Neuronal stem cell (in vitro differentiated cells): ENCODE results near the gene COLEC12.

Experiments
- DNase-seq: peaks from one replicate; pipeline ENCODE4 v3.0.0-alpha.2; 2013; ENCODE audit warnings: low spot score
- H2AFZ ChIP-seq: one replicate; pipeline ENCODE4 v1.6.1; 2013; ENCODE audit warnings: mild to moderate bottlenecking, low read length, inconsistent platforms
- H2AK5ac ChIP-seq: 2 replicates; pipeline ENCODE4 v1.6.1; 2013; ENCODE audit warnings: low read depth, mild to moderate bottlenecking, inconsistent platforms, low read length, moderate library complexity, mixed read lengths
- H2BK120ac ChIP-seq: 2 replicates; pipeline ENCODE4 v1.6.1; 2013; ENCODE audit warnings: low read depth, mild to moderate bottlenecking, inconsistent platforms, low read length, moderate library complexity, mixed read lengths
- H2BK12ac ChIP-seq: one replicate; pipeline ENCODE4 v1.6.1; 2013; ENCODE audit warnings: low read length, inconsistent platforms
- H2BK15ac ChIP-seq: 2 replicates; pipeline ENCODE4 v1.6.1; 2013; ENCODE audit warnings: mild to moderate bottlenecking, low read length, inconsistent platforms, mixed read lengths
- H2BK5ac ChIP-seq: one replicate; pipeline ENCODE4 v1.6.1; 2013; ENCODE audit warnings: inconsistent platforms, mild to moderate bottlenecking, low read length, moderate library complexity
- H3K14ac ChIP-seq: one replicate; pipeline ENCODE4 v1.6.1; 2013; ENCODE audit warnings: low read length, inconsistent platforms
- H3K18ac ChIP-seq: 2 replicates; pipeline ENCODE4 v1.6.1; 2013; ENCODE audit warnings: low read length, inconsistent platforms
- H3K23ac ChIP-seq: 2 replicates; pipeline ENCODE4 v1.6.1; 2013; ENCODE audit warnings: low read depth, mild to moderate bottlenecking, mixed read lengths, low read length, inconsistent platforms; ENCODE audit not compliant: poor library complexity
- H3K27ac ChIP-seq: replicated peaks from 3 replicates; pipeline ENCODE4 v1.5.1; 2013; ENCODE audit warnings: low read length, inconsistent platforms
- H3K27me3 ChIP-seq, 3 experiments: 2 replicates each; pipeline ENCODE4 v1.6.1; 2013; ENCODE audit warnings: low read length in 3 of 3, mild to moderate bottlenecking in 2 of 3, inconsistent platforms in 1 of 3, low read depth in 1 of 3, mixed read lengths in 1 of 3, moderate library complexity in 1 of 3; ENCODE audit not compliant: control insufficient read depth in 3 of 3, insufficient read depth in 3 of 3
- H3K36me3 ChIP-seq, 2 donors: replicated peaks in 1 of 2; 2 replicates each; pipeline ENCODE4 v1.6.1; 2013; ENCODE audit warnings: low read length in 2 of 2; ENCODE audit not compliant: control insufficient read depth in 2 of 2, insufficient read depth in 2 of 2
- H3K4ac ChIP-seq: 2 replicates; pipeline ENCODE4 v1.6.1; 2013; ENCODE audit warnings: inconsistent platforms, mild to moderate bottlenecking, low read length, moderate library complexity
- H3K4me1 ChIP-seq, 2 donors: 1 replicate in 1 of 2; 2 replicates in 1 of 2; pipeline ENCODE4 v1.6.1; 2013; ENCODE audit warnings: low read length in 2 of 2, low read depth in 1 of 2; ENCODE audit not compliant: control insufficient read depth in 2 of 2, insufficient read depth in 1 of 2
- H3K4me2 ChIP-seq: one replicate; pipeline ENCODE4 v1.6.1; 2013; ENCODE audit warnings: mild to moderate bottlenecking, low read length, inconsistent platforms; ENCODE audit not compliant: insufficient read depth, poor library complexity, severe bottlenecking
- H3K4me3 ChIP-seq, 2 donors: 2 replicates each; pipeline ENCODE4 v1.5.1; 2013; ENCODE audit warnings: low read length in 2 of 2, mild to moderate bottlenecking in 2 of 2, inconsistent platforms in 1 of 2, moderate library complexity in 1 of 2
- H3K79me1 ChIP-seq: one replicate; pipeline ENCODE4 v1.6.1; 2013; ENCODE audit warnings: low read depth, mild to moderate bottlenecking, inconsistent platforms, low read length, moderate library complexity
- H3K9ac ChIP-seq: one replicate; pipeline ENCODE4 v1.6.1; 2013; ENCODE audit warnings: mild to moderate bottlenecking, low read depth, low read length, inconsistent platforms; ENCODE audit not compliant: poor library complexity
- H3K9me3 ChIP-seq, 2 donors: replicated peaks in 1 of 2; 2 replicates each; pipeline versions ENCODE3 to v1.6.1; 2013; ENCODE audit warnings: low read length in 2 of 2, mild to moderate bottlenecking in 2 of 2, inconsistent platforms in 1 of 2, low read depth in 1 of 2, mixed read lengths in 1 of 2, moderate library complexity in 1 of 2; ENCODE audit not compliant: control insufficient read depth in 2 of 2, insufficient read depth in 1 of 2
- H4K8ac ChIP-seq: one replicate; pipeline ENCODE4 v1.6.1; 2013; ENCODE audit warnings: low read depth, mild to moderate bottlenecking, inconsistent platforms, low read length, moderate library complexity
- H4K91ac ChIP-seq: one replicate; pipeline ENCODE4 v1.6.1; 2013; ENCODE audit warnings: low read length, low read depth, mild to moderate bottlenecking, inconsistent platforms; ENCODE audit not compliant: poor library complexity
- WGBS, 2 donors: extraction: QIAGEN DNeasy Blood & Tissue Kit; methylation state at CpG; one replicate each; pipeline ENCODE4 v1.1.7; 2013; ENCODE audit warnings: missing lambda C conversion rate in 2 of 2, mixed read lengths in 1 of 2; ENCODE audit not compliant: insufficient read length in 2 of 2, insufficient replicate concordance in 1 of 2; ENCODE audit errors: extremely low coverage in 2 of 2; 5-methylcytosine and 5-hydroxymethylcytosine counted together

Gene COLEC12

DNA sequence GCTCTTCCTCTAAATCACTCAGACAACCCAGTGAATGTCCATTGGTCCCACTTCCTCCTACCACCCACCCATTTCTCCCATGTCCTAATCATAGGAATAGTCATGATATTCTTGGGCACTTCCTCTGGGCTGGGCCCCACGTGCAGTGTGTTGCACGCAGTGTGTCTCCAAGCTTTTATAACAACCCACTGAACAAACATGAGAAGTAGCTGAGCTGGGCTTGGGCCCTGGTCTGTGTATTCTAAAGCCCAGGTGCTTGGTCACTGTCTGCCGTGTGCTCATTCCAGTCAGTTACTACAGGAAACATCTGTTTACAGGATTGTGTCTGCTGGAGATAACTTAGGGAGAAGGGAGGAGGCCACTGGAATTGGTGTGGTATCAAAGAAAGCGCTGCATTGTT is 168.5 kb downstream of the COLEC12 start:
- Histone ChIP-seq H3K18ac (no peak overlapping the region), H2AFZ (no peak overlapping the region), H3K79me1 (no peaks in the 10 kb centered on the region), H2BK5ac (no peak overlapping the region), H3K4me1 (no peaks in the 10 kb centered on the region), H4K91ac (no peak overlapping the region), H3K27me3 (no peaks in the 10 kb centered on the region), H3K27ac (no peak overlapping the region), H3K4me3 (no peak overlapping the region), H3K23ac (no peak overlapping the region), H3K9ac (no peak overlapping the region), H2BK12ac (no peak overlapping the region), H3K36me3 (no peaks in the 10 kb centered on the region), H3K4me2 (no peak overlapping the region), H4K8ac (no peak overlapping the region), H2BK120ac (no peak overlapping the region), H2AK5ac (no peak overlapping the region), H2BK15ac (no peak overlapping the region), H3K14ac (no peak overlapping the region), H3K4ac (no peak overlapping the region), H3K9me3 (no peaks in the 10 kb centered on the region)
- no CpG with 5 or more reads among the region's 4 CpGs for WGBS, 2 donors
- no peak for DNase-seq

DNA sequence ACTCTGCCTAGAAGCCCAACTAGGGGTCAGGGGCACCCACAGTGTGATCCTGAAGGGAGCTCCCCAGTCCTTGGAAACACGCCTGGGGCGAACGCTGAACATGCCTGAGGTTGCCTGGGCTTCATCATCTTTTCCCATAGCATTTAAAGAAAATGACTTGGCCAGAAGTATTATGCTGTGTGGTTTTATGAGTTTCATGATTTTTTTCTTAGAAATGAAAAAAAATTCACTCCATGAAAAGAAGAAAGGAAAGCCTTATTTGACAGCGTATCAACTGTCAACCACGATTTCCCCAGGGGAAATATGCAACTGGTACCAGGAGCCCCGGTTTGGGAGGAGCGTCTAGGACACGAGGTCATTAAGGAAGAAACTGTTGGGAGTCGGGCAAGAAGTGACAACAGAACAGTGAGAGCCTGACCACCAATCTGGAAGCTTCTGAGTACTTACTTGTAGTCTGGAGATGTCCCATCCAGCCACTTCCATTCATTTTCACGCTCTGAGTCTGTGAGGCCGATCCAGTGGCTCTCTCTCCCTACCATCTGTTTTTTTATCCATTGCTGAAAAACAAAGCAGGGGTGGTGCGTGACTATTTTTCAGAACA is 169.2 kb downstream of the COLEC12 start:
- H2BK120ac ChIP-seq, result no peak overlapping the region
- no peak overlapping the region for H3K4me2 ChIP-seq
- H3K79me1 ChIP-seq, result no peaks in the 10 kb centered on the region
- no peaks in the 10 kb centered on the region for H3K9me3 ChIP-seq
- no peak overlapping the region for H3K4ac ChIP-seq
- no peak for DNase-seq
- no peak overlapping the region for H2AFZ ChIP-seq
- H2BK12ac ChIP-seq, result no peak overlapping the region
- no peaks in the 10 kb centered on the region for H3K4me1 ChIP-seq
- no peak overlapping the region for H4K8ac ChIP-seq
- no peak overlapping the region for H3K9ac ChIP-seq
- no peaks in the 10 kb centered on the region for H3K27me3 ChIP-seq
- no peak overlapping the region for H3K23ac ChIP-seq
- H3K18ac ChIP-seq, result no peak overlapping the region
- H2BK5ac ChIP-seq, result no peak overlapping the region
- H3K4me3 ChIP-seq, result no peak overlapping the region
- H3K36me3 ChIP-seq, result no peaks in the 10 kb centered on the region
- no peak overlapping the region for H3K27ac ChIP-seq
- H4K91ac ChIP-seq, result no peak overlapping the region
- H2AK5ac ChIP-seq, result no peak overlapping the region
- WGBS, 2 donors, result no CpG with 5 or more reads among the region's 12 CpGs
- H3K14ac ChIP-seq, result no peak overlapping the region
- H2BK15ac ChIP-seq, result no peak overlapping the region

DNA sequence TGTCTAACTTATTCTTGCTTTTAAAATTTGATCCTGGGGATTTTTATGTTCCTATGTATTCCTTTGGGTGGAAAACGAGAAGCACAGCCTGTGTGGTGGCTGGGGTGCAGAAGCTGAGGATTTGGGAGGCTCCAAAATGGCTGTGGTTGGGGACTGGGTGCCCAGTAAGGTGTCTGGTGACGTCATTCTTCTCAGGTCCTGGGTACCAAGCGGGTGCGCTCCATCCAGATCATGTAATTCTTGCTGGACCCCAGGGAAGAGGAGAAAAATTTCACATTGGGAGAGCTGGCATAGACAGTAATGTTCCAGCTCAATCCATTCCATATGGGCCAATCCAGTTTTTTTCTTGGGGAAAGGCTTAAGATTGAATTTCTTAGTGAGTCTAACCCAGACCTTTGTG is 171.6 kb downstream of the COLEC12 start:
- no peak overlapping the region for H3K4me2 ChIP-seq
- H2AFZ ChIP-seq, result no peak overlapping the region
- H3K4ac ChIP-seq, result no peak overlapping the region
- no peaks in the 10 kb centered on the region for H3K4me1 ChIP-seq
- no CpG with 5 or more reads among the region's 4 CpGs for WGBS, 2 donors
- no peak overlapping the region for H2BK15ac ChIP-seq
- H2BK5ac ChIP-seq, result no peak overlapping the region
- no peaks in the 10 kb centered on the region for H3K36me3 ChIP-seq
- no peaks in the 10 kb centered on the region for H3K9me3 ChIP-seq
- no peaks in the 10 kb centered on the region for H3K79me1 ChIP-seq
- no peak overlapping the region for H2BK12ac ChIP-seq
- H3K27me3 ChIP-seq, result no peaks in the 10 kb centered on the region
- no peak overlapping the region for H3K4me3 ChIP-seq
- H4K8ac ChIP-seq, result no peak overlapping the region
- H2AK5ac ChIP-seq, result no peak overlapping the region
- no peak for DNase-seq
- no peak overlapping the region for H2BK120ac ChIP-seq
- no peak overlapping the region for H3K14ac ChIP-seq
- H3K9ac ChIP-seq, result no peak overlapping the region
- H3K27ac ChIP-seq, result no peak overlapping the region
- no peak overlapping the region for H3K18ac ChIP-seq
- no peak overlapping the region for H3K23ac ChIP-seq
- H4K91ac ChIP-seq, result no peak overlapping the region

DNA sequence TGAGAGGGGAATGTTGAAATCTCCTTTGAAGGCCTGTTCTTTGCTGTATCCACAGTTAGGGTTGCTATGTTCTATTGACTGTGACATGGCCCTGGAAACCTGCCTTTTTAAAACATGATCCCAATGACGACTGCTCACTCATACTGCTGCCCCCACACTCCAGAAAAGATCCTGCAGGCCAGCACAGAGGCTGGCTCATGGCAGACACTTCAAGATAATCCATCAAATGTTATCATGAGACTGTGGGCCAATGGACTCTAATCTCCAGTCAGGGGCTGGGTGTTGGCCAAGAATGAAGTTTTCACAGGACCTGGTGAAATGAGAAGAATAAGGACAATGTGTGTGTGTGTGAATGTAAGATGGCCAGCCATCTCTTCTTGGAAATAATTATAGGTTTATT is 173.7 kb downstream of the COLEC12 start:
- Histone ChIP-seq H3K4me1 (no peaks in the 10 kb centered on the region), H3K27ac (no peak overlapping the region), H3K27me3 (no peaks in the 10 kb centered on the region), H3K9ac (no peak overlapping the region), H2AK5ac (no peak overlapping the region), H4K8ac (no peak overlapping the region), H4K91ac (no peak overlapping the region), H3K79me1 (no peaks in the 10 kb centered on the region), H3K36me3 (no peaks in the 10 kb centered on the region), H3K23ac (no peak overlapping the region), H3K4ac (no peak overlapping the region), H3K4me2 (no peak overlapping the region), H2BK12ac (no peak overlapping the region), H2AFZ (no peak overlapping the region), H2BK5ac (no peak overlapping the region), H3K14ac (no peak overlapping the region), H2BK15ac (no peak overlapping the region), H2BK120ac (no peak overlapping the region), H3K4me3 (no peak overlapping the region), H3K9me3 (no peaks in the 10 kb centered on the region), H3K18ac (no peak overlapping the region)
- no CpG with 5 or more reads among the region's 1 CpG for WGBS, 2 donors
- no peak for DNase-seq
